MM.1S (cell line): ENCODE results near the gene DIS3L2.

Experiments
- DNase-seq: peaks from one replicate; pipeline ENCODE4 v3.0.0-alpha.2; 2015
- H2AFZ ChIP-seq: fragments of 300-600 bp; sonication (generic); 2 replicates; pipeline ENCODE4 v1.6.0; 2016; ENCODE audit warnings: antibody characterized with exemption, low read length
- H3F3A ChIP-seq: fragments of 300-600 bp; sonication (generic); 2 replicates; pipeline ENCODE4 v1.6.1; 2016; ENCODE audit warnings: mild to moderate bottlenecking, antibody characterized with exemption, low read length, moderate library complexity, mixed read lengths; ENCODE audit not compliant: insufficient read depth
- H3K27ac ChIP-seq: fragments of 300-600 bp; sonication (generic); 2 replicates; pipeline ENCODE4 v1.5.1; 2016; ENCODE audit warnings: mild to moderate bottlenecking, low read length
- H3K27me3 ChIP-seq: fragments of 300-600 bp; sonication (generic); replicated peaks from 2 replicates; pipeline ENCODE4 v1.6.0; 2016; ENCODE audit warnings: low read length; ENCODE audit not compliant: insufficient read depth
- H3K36me3 ChIP-seq: fragments of 300-600 bp; sonication (generic); replicated peaks from 2 replicates; pipeline ENCODE4 v1.6.1; 2016; ENCODE audit warnings: mild to moderate bottlenecking, low read length, mixed read lengths; ENCODE audit not compliant: insufficient read depth
- H3K4me1 ChIP-seq: fragments of 300-600 bp; sonication (generic); 2 replicates; pipeline ENCODE4 v1.6.1; 2016; ENCODE audit warnings: low read length, mixed read lengths
- H3K4me2 ChIP-seq: fragments of 300-600 bp; sonication (generic); 2 replicates; pipeline ENCODE4 v1.6.0; 2016; ENCODE audit warnings: low read depth, low read length
- H3K4me3 ChIP-seq: fragments of 300-600 bp; sonication (generic); 2 replicates; pipeline ENCODE4 v1.5.1; 2016; ENCODE audit warnings: low read length, mixed read lengths
- H3K79me2 ChIP-seq: fragments of 300-600 bp; sonication (generic); 2 replicates; pipeline ENCODE4 v1.6.1; 2016; ENCODE audit warnings: mixed run types, low read length, mixed read lengths
- H3K9ac ChIP-seq: fragments of 300-600 bp; sonication (generic); 2 replicates; pipeline ENCODE4 v1.6.1; 2016; ENCODE audit warnings: low read length, mixed read lengths
- H3K9me2 ChIP-seq: fragments of 300-600 bp; sonication (generic); replicated peaks from 2 replicates; pipeline ENCODE4 v1.6.1; 2016; ENCODE audit warnings: mild to moderate bottlenecking, low read length, mixed read lengths; ENCODE audit not compliant: insufficient read depth
- H3K9me3 ChIP-seq: fragments of 300-600 bp; sonication (generic); replicated peaks from 2 replicates; pipeline ENCODE4 v1.6.1; 2016; ENCODE audit warnings: mild to moderate bottlenecking, low read length, mixed read lengths; ENCODE audit not compliant: insufficient read depth
- H4K20me1 ChIP-seq: fragments of 300-600 bp; sonication (generic); 2 replicates; pipeline ENCODE4 v1.6.1; 2016; ENCODE audit warnings: mild to moderate bottlenecking, low read length, moderate library complexity, mixed read lengths; ENCODE audit not compliant: insufficient read depth
- CTCF ChIP-seq: fragments of 300-600 bp; sonication (generic); IDR thresholded peaks from 2 replicates; pipeline ENCODE4 v1.5.1; 2016; ENCODE audit warnings: antibody characterized with exemption, low read length, mixed read lengths
- EZH2 ChIP-seq: fragments of 300-600 bp; sonication (generic); optimal IDR thresholded peaks from 2 replicates; pipeline ENCODE3; 2017; ENCODE audit warnings: low read depth, mild to moderate bottlenecking, antibody characterized with exemption, low read length, mixed read lengths
- EZH2phosphoT487 ChIP-seq: fragments of 300-600 bp; sonication (generic); IDR thresholded peaks from 2 replicates; pipeline ENCODE4 v1.6.1; 2018; ENCODE audit warnings: antibody characterized with exemption, low read length

Gene DIS3L2

GRCh38 chr2:232268636-232269165 lies 307.2 kb downstream of the DIS3L2 start:
- TF ChIP-seq EZH2, result no peak
- TF ChIP-seq CTCF, result no peak
- TF ChIP-seq EZH2phosphoT487, result no peak
- no peaks in the 10 kb centered on the region for H3K9me3 ChIP-seq
- peaks cover 15% of the 10 kb centered on the region for H3K4me1 ChIP-seq
- no peak overlapping the region for H3K4me3 ChIP-seq
- no peaks in the 10 kb centered on the region for H3K79me2 ChIP-seq
- H3K9ac ChIP-seq, result no peak overlapping the region
- DNase-seq, result no peak
- H3K4me2 ChIP-seq, result no peak overlapping the region
- H3K27me3 ChIP-seq, result no peaks in the 10 kb centered on the region
- H2AFZ ChIP-seq, result no peak overlapping the region
- H3K9me2 ChIP-seq, result no peaks in the 10 kb centered on the region
- H3K27ac ChIP-seq, result no peak overlapping the region
- H4K20me1 ChIP-seq, result no peaks in the 10 kb centered on the region
- H3F3A ChIP-seq, result no peaks in the 10 kb centered on the region
- H3K36me3 ChIP-seq, result no peaks in the 10 kb centered on the region

GRCh38 chr2:232269867-232270266 lies 308.4 kb downstream of the DIS3L2 start:
- H3F3A ChIP-seq, result peaks cover 8% of the 10 kb centered on the region
- no peak overlapping the region for H3K9ac ChIP-seq
- H3K9me2 ChIP-seq, result no peaks in the 10 kb centered on the region
- no peaks in the 10 kb centered on the region for H3K79me2 ChIP-seq
- no peaks in the 10 kb centered on the region for H3K27me3 ChIP-seq
- H3K27ac ChIP-seq, result no peak overlapping the region
- no peak overlapping the region for H2AFZ ChIP-seq
- H4K20me1 ChIP-seq, result no peaks in the 10 kb centered on the region
- TF ChIP-seq EZH2phosphoT487 (no peak), EZH2 (no peak), CTCF (no peak)
- no peaks in the 10 kb centered on the region for H3K36me3 ChIP-seq
- H3K4me1 ChIP-seq, result peaks cover 26% of the 10 kb centered on the region
- H3K4me3 ChIP-seq, result no peak overlapping the region
- no peak overlapping the region for H3K4me2 ChIP-seq
- H3K9me3 ChIP-seq, result no peaks in the 10 kb centered on the region
- no peak for DNase-seq

- peaks cover 8% of the 10 kb centered on the region; the same call in 1 of the 2 replicates for H3K79me2 ChIP-seq
- peaks cover 31% of the 10 kb centered on the region for H3F3A ChIP-seq
- H3K9ac ChIP-seq, result no peak overlapping the region
- H3K4me1 ChIP-seq, result peaks cover 44% of the 10 kb centered on the region
- H3K4me3 ChIP-seq, result no peak overlapping the region
- H3K27me3 ChIP-seq, result no peaks in the 10 kb centered on the region
- no peaks in the 10 kb centered on the region for H3K36me3 ChIP-seq
- peak overlapping the region; percentile 96 for H3K27ac ChIP-seq
- H3K9me2 ChIP-seq, result no peaks in the 10 kb centered on the region
- no peaks in the 10 kb centered on the region for H4K20me1 ChIP-seq
- DNase-seq, result no peak
- H3K4me2 ChIP-seq, result peak overlapping the region; percentile 71; the same call in 1 of the 2 replicates
- H3K9me3 ChIP-seq, result no peaks in the 10 kb centered on the region
- TF ChIP-seq CTCF (no peak), EZH2 (no peak), EZH2phosphoT487 (no peak)
- H2AFZ ChIP-seq, result no peak overlapping the region
Measured at GRCh38 chr2:232273903-232274643, 312.6 kb downstream of the DIS3L2 start.
